GM23248 (cell line): ENCODE results near the gene STMND1.

ENCODE experiments used
- EZH2 ChIP-seq: fragments of 200-600 bp; sonication (generic); IDR thresholded peaks from 2 replicates; pipeline ENCODE4 v1.6.1; 2018; ENCODE audit warnings: antibody characterized with exemption, mild to moderate bottlenecking; ENCODE audit not compliant: insufficient read depth, poor library complexity, severe bottlenecking
- EZH2phosphoT487 ChIP-seq: fragments of 200-600 bp; sonication (generic); IDR thresholded peaks from 2 replicates; pipeline ENCODE4 v1.6.1; 2018; ENCODE audit warnings: antibody characterized with exemption, moderate library complexity, mild to moderate bottlenecking, low read depth; ENCODE audit not compliant: insufficient read depth

DNA sequence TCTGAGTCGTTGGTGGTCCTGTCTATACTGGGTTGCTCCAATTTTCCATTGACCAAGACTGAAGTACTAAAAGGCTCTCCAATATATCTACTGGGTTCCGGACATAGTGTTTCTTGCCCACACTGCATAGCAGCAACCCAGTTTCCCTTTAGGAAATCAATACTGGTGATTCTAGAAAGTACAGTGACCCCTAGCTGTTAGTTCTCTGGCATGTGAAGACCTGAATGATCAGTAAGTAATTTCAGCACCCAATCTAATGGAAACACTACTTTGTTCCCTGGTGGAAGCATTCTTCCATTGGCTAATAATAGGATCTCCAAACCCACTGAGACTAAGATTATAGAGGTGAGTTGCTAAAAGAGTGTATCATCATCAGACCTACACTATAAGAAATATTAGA lies 40.8 kb upstream of the STMND1 start:
- TF ChIP-seq EZH2 (no peak), EZH2phosphoT487 (no peak)
